Osteocyte (in vitro differentiated cells): ENCODE data around the gene EPHB6. TPM values are rescaled to one million over a fixed set of nuclear protein-coding genes. Genes with fewer than 3 reads are reported as not detected.

Source experiments
- DNase-seq: peaks from one replicate; pipeline ENCODE4 v3.0.0; 2021; ENCODE audit warnings: mixed read lengths; ENCODE audit not compliant: unreplicated experiment; ENCODE audit errors: extremely low spot score
- H3K27ac Mint-ChIP-seq: one replicate; pipeline ENCODE4 v1.8.0; 2021; ENCODE audit warnings: mild to moderate bottlenecking, mixed read lengths; ENCODE audit not compliant: unreplicated experiment
- H3K27me3 Mint-ChIP-seq: one replicate; pipeline ENCODE4 v1.8.0; 2021; ENCODE audit warnings: mixed read lengths; ENCODE audit not compliant: unreplicated experiment
- H3K36me3 Mint-ChIP-seq: one replicate; pipeline ENCODE4 v1.8.0; 2021; ENCODE audit warnings: mixed read lengths; ENCODE audit not compliant: unreplicated experiment
- H3K4me1 Mint-ChIP-seq: one replicate; pipeline ENCODE4 v1.8.0; 2021; ENCODE audit warnings: mixed read lengths; ENCODE audit not compliant: unreplicated experiment
- H3K4me3 Mint-ChIP-seq: one replicate; pipeline ENCODE4 v1.8.0; 2021; ENCODE audit warnings: mild to moderate bottlenecking, moderate library complexity, mixed read lengths; ENCODE audit not compliant: unreplicated experiment
- H3K9me3 Mint-ChIP-seq: one replicate; pipeline ENCODE4 v1.8.0; 2021; ENCODE audit warnings: mixed read lengths; ENCODE audit not compliant: unreplicated experiment
- total RNA-seq: library from RNA; stranded (reverse); gene quantifications from 2 replicates; pipeline ENCODE4 v1.2.1, GENCODE V29; 2021
- TF ChIP-seq, protein P1 (sequence below): fragments of 200-600 bp; sonication (generic); IDR thresholded peaks from 2 replicates; pipeline ENCODE4 v1.5.0; 2021; ENCODE audit warnings: antibody characterized with exemption, mild to moderate bottlenecking, moderate library complexity

The EPHB6 gene
- total RNA-seq, 1 donor from 2014 or later, result 13.7 TPM

DNA sequence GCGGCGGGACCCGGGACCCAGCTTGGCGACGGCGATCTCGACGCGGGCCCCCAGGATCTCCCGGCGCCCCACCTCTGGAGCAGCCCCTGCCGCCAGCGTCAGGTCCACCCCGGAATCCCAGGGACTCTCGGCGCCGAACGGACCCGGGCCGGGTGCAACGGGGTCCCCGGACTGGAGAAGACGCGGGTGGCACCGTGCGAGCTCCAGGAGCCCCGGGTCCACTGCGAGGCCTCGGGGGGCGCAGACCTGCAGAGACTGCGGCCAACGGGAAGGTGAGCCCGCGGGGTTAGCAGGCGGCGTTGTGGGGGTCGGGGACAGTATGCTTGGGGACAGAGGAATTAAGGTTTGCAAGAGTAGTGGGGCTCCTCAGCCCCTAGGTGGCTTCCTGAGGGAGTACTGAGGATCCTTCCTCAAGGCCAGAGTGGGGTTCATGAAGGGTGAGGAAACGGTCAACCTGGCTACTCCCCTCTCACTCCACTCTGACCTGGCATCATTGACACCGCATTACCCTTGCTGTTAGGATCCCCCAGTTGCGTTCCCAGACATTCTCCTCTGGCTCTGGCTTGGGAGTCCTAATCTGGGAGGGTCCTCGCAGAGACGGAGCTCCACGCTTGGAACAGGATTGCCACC is 353 bp downstream of the EPHB6 start:
- Mint-ChIP-seq H3K36me3 (no peaks in the 10 kb centered on the region), H3K4me1 (peaks cover 14% of the 10 kb centered on the region), H3K27me3 (peaks cover 42% of the 10 kb centered on the region), H3K9me3 (no peaks in the 10 kb centered on the region), H3K27ac (no peak overlapping the region), H3K4me3 (peak overlapping the region; percentile 68)
- DNase-seq, result no peak
- TF ChIP-seq, protein P1, sequence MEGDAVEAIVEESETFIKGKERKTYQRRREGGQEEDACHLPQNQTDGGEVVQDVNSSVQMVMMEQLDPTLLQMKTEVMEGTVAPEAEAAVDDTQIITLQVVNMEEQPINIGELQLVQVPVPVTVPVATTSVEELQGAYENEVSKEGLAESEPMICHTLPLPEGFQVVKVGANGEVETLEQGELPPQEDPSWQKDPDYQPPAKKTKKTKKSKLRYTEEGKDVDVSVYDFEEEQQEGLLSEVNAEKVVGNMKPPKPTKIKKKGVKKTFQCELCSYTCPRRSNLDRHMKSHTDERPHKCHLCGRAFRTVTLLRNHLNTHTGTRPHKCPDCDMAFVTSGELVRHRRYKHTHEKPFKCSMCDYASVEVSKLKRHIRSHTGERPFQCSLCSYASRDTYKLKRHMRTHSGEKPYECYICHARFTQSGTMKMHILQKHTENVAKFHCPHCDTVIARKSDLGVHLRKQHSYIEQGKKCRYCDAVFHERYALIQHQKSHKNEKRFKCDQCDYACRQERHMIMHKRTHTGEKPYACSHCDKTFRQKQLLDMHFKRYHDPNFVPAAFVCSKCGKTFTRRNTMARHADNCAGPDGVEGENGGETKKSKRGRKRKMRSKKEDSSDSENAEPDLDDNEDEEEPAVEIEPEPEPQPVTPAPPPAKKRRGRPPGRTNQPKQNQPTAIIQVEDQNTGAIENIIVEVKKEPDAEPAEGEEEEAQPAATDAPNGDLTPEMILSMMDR, result no peak

DNA sequence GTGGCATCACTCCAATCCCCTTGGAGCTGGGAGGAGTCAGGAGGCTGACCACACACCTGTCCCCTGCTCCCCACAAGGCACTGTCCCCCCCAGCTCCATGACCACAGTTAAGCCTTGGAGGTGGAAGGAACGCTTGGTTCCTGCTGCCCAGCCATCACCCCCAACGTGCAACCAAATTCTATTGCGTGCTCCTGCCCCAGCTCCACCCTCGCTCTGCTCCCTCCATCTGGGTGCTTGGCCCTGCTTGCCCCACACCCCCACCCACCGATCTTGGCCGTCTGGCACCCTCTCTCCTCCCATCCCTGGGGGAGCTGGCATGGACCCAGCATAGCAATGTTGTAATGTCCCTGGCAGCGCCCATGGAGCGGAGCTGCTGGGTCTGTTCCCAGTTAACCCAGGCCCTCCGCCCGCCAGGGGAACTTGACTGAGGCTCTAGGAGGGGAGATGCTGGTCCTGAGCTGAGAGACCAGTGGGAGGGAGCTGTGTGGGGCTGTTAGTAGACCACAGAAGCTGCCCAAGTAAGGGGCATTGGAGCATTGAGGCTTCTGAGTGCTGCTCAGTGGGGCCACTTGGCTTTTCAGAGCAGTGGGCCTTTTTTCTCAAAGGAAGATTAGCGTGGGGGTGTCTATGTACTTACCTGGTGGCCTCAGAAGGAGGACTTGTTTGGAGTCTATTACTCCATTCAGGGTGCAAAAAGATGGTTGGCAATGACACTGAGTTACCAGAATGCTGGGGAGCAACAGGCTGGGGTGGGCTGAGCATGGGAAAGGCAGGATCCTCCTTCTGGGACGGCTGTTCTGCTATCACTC is 1.1 kb downstream of the EPHB6 start:
- TF ChIP-seq, protein P1, result no peak
- Mint-ChIP-seq H3K27me3 (peaks cover 44% of the 10 kb centered on the region), H3K4me3 (peak overlapping the region; percentile 68), H3K36me3 (no peaks in the 10 kb centered on the region), H3K4me1 (peaks cover 14% of the 10 kb centered on the region), H3K9me3 (no peaks in the 10 kb centered on the region), H3K27ac (no peak overlapping the region)
- DNase-seq, result no peak

DNA sequence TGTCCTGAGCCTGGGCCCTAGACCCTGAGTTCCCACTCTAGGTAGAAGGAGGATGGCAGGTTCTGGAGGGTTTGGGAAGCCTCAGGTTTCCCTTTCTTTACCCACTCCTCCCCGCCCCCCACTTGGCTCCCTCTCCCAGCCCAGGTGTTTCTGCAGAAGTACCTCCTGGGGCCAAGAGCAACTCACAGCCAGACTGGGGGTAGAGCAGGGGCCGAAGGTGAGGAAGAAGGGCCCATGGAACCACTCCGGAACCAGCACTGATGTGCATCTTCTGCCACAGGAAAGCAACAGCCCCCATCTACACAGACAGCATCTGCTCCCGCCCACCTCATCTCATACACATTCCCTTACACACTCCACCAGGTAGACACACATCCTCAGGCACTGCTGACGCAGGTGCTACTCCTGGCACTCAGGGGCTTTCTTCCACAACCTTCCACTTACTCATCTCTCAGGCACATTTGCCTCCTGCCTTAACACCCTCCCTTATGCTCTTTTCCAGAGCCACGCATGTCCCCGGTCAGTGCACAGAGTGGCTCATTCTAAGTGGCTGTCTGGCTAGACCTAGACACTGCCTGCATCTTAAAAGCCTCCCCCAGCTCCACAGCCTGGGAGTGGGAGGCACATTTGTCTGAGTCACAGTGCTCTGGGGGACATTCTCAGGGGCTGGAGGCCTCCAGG is 1.8 kb downstream of the EPHB6 start:
- peaks cover 40% of the 10 kb centered on the region for H3K27me3 Mint-ChIP-seq
- peak overlapping the region; percentile 51 for H3K4me3 Mint-ChIP-seq
- peaks cover 14% of the 10 kb centered on the region for H3K4me1 Mint-ChIP-seq
- no peaks in the 10 kb centered on the region for H3K36me3 Mint-ChIP-seq
- TF ChIP-seq, protein P1, result no peak
- DNase-seq, result no peak
- H3K9me3 Mint-ChIP-seq, result no peaks in the 10 kb centered on the region
- no peak overlapping the region for H3K27ac Mint-ChIP-seq

DNA sequence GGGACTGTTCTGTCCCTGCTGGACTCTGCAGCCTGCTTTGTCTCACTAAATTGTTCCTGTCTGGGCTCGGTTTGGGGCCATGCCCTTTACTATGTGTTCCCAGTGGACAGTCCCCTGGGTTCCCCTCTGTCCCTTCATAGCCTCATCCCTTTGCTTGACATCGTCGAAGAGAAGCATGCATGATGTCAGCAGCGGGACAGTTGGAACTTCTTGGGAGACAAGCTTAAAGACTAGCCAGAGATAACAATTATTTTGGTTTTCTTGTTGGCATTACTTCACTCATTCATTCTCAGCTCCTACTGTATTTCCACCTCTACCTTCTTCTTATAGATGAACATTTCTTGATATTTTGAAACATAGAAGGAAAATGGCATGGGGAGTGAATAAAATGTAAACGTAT is 2.7 kb downstream of the EPHB6 start:
- Mint-ChIP-seq H3K4me3 (no peak overlapping the region), H3K27ac (no peak overlapping the region), H3K36me3 (no peaks in the 10 kb centered on the region), H3K9me3 (no peaks in the 10 kb centered on the region), H3K27me3 (peaks cover 35% of the 10 kb centered on the region), H3K4me1 (peaks cover 14% of the 10 kb centered on the region)
- DNase-seq, result no peak
- TF ChIP-seq, protein P1, result no peak

DNA sequence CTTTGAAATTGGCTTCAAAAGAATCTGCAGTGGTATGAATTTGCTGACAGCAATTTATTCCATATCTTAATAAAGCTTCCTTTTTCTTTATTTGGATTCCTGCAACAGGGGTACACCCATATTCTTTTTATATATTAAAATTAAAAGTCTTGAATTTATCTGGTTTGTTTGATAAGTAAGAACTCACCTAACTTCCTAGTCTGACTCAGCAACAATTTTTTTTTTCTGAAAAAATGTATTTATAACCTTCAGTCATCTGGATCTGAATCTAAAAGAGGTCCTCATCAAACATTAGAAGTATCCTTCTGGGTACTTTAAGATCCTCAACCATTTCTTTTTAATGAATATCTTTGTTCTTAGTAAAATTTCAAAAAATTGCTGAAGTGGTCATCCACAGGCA is 4.5 kb downstream of the EPHB6 start:
- H3K27ac Mint-ChIP-seq, result no peak overlapping the region
- no peaks in the 10 kb centered on the region for H3K36me3 Mint-ChIP-seq
- no peak for DNase-seq
- no peak overlapping the region for H3K4me3 Mint-ChIP-seq
- peaks cover 33% of the 10 kb centered on the region for H3K27me3 Mint-ChIP-seq
- peaks cover 11% of the 10 kb centered on the region for H3K4me1 Mint-ChIP-seq
- TF ChIP-seq, protein P1, result no peak
- H3K9me3 Mint-ChIP-seq, result no peaks in the 10 kb centered on the region
